Panc1 (cell line): ENCODE measurements around the gene CRLF1. TPM values are rescaled to one million over a fixed set of nuclear protein-coding genes. Genes with fewer than 3 reads are reported as not detected.

ENCODE experiments used
- ATAC-seq: fragments of 200-7000 bp; cut with Tn5 transposase; 2 replicates; pipeline ENCODE4 v1.9.1; 2020; ENCODE audit warnings: mild to moderate bottlenecking, moderate library complexity
- BruUV-seq: library from RNA; stranded (reverse); fragments of 400-500 nt; replicated peaks from 2 replicates; lab custom pipeline; 2021; lab: Mats Ljungman, UMichigan
- CTCF ChIA-PET: fragments of 300-600 bp; sonication (Branson Sonifier 250); formaldehyde crosslinking; loops from one replicate; lab custom pipeline; 2022; ENCODE audit warnings: antibody characterized with exemption; lab: Charles Lee
- POLR2A ChIA-PET: fragments of 300-600 bp; sonication (Branson Sonifier 250); formaldehyde crosslinking; loops from one replicate; lab custom pipeline; 2022; ENCODE audit warnings: antibody characterized with exemption; lab: Charles Lee
- DNase-seq: peaks from one replicate; pipeline ENCODE4 v3.0.0-alpha.2; 2010; ENCODE audit warnings: low read depth, low spot score
- H3K27ac ChIP-seq: 2 replicates; pipeline ENCODE4 v1.5.1; 2011; ENCODE audit warnings: mild to moderate bottlenecking, low read length, inconsistent platforms
- H3K27me3 ChIP-seq: fragments of 200-500 bp; sonication (Bioruptor generic); 2 replicates; pipeline ENCODE4 v1.6.0; 2014; ENCODE audit warnings: low read length, inconsistent platforms; ENCODE audit not compliant: control insufficient read depth, insufficient read depth
- H3K36me3 ChIP-seq: fragments of 200-500 bp; sonication (Bioruptor generic); 2 replicates; pipeline ENCODE4 v1.5.1; 2014; ENCODE audit warnings: inconsistent platforms, mild to moderate bottlenecking, low read length, moderate library complexity; ENCODE audit not compliant: control insufficient read depth, insufficient read depth
- H3K4me1 ChIP-seq: 2 replicates; pipeline ENCODE4 v1.5.1; 2011; ENCODE audit warnings: inconsistent platforms, mild to moderate bottlenecking, low read length, moderate library complexity; ENCODE audit not compliant: control insufficient read depth, insufficient read depth
- H3K4me3 ChIP-seq, 2 experiments: 2 replicates each; pipeline ENCODE4 v1.5.1; 2011 to 2012; ENCODE audit warnings: low read depth in 2 of 2, low read length in 2 of 2, mild to moderate bottlenecking in 2 of 2, inconsistent platforms in 1 of 2, moderate library complexity in 1 of 2
- H3K9me3 ChIP-seq: fragments of 200-500 bp; sonication (Bioruptor generic); 2 replicates; pipeline ENCODE4 v1.5.1; 2014; ENCODE audit warnings: low read depth, mild to moderate bottlenecking, inconsistent platforms, low read length, moderate library complexity; ENCODE audit not compliant: control insufficient read depth, insufficient read depth
- POLR2AphosphoS5 ChIP-seq: IDR thresholded peaks from 2 replicates; pipeline ENCODE4 v1.6.1; 2012; ENCODE audit warnings: mild to moderate bottlenecking, low read depth, low read length, moderate library complexity
- SIN3A ChIP-seq: IDR thresholded peaks from 2 replicates; pipeline ENCODE4 v1.6.1; 2012; ENCODE audit warnings: low read depth, mild to moderate bottlenecking, low read length, moderate library complexity, borderline replicate concordance; ENCODE audit not compliant: insufficient read depth
- TCF7L2 ChIP-seq: IDR thresholded peaks from 2 replicates; pipeline ENCODE4 v1.6.1; 2011; ENCODE audit warnings: mild to moderate bottlenecking, low read depth, low read length, inconsistent platforms
- in situ Hi-C: cut with HindIII; loops from 2 replicates; pipeline ENCODE4 v1.10.0; 2016; ENCODE audit warnings: low sequenced_read_pairs, low pct_unique_long_range_greater_than_20kb
- intact Hi-C: fragments of 100-400 bp; cut with micrococcal nuclease; formaldehyde crosslinking; loops from one replicate; pipeline ENCODE4 v1.10.0; 2022; ENCODE audit not compliant: unreplicated experiment
- total RNA-seq: library from RNA; stranded (reverse); gene quantifications from one replicate; pipeline ENCODE4 v1.2.1, GENCODE V29; 2021; ENCODE audit not compliant: unreplicated experiment
- TF ChIP-seq, protein P1 (sequence below), 2 experiments: IDR thresholded peaks; 2 replicates each; pipeline ENCODE4 v1.6.1; 2011 to 2012; ENCODE audit warnings: low read depth in 2 of 2, control low read depth in 1 of 2, low read length in 1 of 2, mild to moderate bottlenecking in 1 of 2, moderate library complexity in 1 of 2; ENCODE audit not compliant: insufficient read depth in 1 of 2
- TF ChIP-seq, protein P2 (sequence below): fragments of 450-650 bp; IDR thresholded peaks from 2 replicates; pipeline ENCODE4 v1.5.1; 2017; ENCODE audit warnings: mild to moderate bottlenecking

Gene CRLF1
- total RNA-seq, 1 experiment from 2014 or later, result 3.5 TPM

DNA sequence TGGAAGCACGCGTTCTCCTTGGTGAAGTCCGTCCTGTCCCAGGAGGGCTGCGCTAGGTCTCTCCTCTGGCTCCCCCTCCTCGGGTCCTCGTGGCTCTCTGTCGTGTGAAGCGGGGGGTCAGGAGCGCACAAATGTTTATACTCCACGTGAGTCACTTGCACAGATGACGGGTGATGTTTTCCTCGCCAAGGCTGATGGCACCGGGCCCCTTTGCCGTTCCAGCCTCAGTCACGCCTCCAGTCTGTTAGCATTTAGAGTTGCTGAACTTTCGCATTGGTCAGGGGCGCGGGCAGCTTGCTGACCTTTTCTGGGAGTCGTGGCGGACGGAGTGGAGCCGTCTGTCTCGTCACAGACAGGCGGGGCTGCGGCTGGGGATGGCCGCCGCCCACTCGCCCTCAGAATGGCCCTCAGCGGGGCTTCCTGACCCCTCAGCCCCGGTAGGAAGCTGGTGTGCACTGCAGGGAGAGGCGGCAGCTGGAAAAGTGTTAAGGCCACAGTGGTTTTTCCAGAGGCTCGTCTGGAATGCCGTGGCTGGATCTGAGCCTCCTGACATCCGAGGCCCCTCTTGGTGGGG lies 44.0 kb upstream of the CRLF1 start:
- no peak overlapping the region for H3K4me3 ChIP-seq
- intact Hi-C loops (no loop called here), in situ Hi-C loops (no loop called here)
- no TSS peak for BruUV-seq
- ChIA-PET CTCF (no interaction called here), POLR2A (no interaction called here)
- no peaks in the 10 kb centered on the region for H3K27me3 ChIP-seq
- H3K4me1 ChIP-seq, result no peaks in the 10 kb centered on the region
- ATAC-seq, result no peak
- no peak overlapping the region for H3K27ac ChIP-seq
- no peaks in the 10 kb centered on the region for H3K36me3 ChIP-seq
- TF ChIP-seq SIN3A (no peak), TCF7L2 (no peak), POLR2AphosphoS5 (no peak)
- TF ChIP-seq, protein P1, sequence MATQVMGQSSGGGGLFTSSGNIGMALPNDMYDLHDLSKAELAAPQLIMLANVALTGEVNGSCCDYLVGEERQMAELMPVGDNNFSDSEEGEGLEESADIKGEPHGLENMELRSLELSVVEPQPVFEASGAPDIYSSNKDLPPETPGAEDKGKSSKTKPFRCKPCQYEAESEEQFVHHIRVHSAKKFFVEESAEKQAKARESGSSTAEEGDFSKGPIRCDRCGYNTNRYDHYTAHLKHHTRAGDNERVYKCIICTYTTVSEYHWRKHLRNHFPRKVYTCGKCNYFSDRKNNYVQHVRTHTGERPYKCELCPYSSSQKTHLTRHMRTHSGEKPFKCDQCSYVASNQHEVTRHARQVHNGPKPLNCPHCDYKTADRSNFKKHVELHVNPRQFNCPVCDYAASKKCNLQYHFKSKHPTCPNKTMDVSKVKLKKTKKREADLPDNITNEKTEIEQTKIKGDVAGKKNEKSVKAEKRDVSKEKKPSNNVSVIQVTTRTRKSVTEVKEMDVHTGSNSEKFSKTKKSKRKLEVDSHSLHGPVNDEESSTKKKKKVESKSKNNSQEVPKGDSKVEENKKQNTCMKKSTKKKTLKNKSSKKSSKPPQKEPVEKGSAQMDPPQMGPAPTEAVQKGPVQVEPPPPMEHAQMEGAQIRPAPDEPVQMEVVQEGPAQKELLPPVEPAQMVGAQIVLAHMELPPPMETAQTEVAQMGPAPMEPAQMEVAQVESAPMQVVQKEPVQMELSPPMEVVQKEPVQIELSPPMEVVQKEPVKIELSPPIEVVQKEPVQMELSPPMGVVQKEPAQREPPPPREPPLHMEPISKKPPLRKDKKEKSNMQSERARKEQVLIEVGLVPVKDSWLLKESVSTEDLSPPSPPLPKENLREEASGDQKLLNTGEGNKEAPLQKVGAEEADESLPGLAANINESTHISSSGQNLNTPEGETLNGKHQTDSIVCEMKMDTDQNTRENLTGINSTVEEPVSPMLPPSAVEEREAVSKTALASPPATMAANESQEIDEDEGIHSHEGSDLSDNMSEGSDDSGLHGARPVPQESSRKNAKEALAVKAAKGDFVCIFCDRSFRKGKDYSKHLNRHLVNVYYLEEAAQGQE (IDR thresholded peaks at IDR 0.05; ENCODE audit: insufficient read depth in 1 of 2, low read depth in 2 of 2, low read length in 1 of 2), result no peak
- TF ChIP-seq, protein P2, sequence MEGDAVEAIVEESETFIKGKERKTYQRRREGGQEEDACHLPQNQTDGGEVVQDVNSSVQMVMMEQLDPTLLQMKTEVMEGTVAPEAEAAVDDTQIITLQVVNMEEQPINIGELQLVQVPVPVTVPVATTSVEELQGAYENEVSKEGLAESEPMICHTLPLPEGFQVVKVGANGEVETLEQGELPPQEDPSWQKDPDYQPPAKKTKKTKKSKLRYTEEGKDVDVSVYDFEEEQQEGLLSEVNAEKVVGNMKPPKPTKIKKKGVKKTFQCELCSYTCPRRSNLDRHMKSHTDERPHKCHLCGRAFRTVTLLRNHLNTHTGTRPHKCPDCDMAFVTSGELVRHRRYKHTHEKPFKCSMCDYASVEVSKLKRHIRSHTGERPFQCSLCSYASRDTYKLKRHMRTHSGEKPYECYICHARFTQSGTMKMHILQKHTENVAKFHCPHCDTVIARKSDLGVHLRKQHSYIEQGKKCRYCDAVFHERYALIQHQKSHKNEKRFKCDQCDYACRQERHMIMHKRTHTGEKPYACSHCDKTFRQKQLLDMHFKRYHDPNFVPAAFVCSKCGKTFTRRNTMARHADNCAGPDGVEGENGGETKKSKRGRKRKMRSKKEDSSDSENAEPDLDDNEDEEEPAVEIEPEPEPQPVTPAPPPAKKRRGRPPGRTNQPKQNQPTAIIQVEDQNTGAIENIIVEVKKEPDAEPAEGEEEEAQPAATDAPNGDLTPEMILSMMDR, result no peak
- H3K9me3 ChIP-seq, result no peaks in the 10 kb centered on the region
- no peak for DNase-seq

GRCh38 chr19:18650021-18650390 lies 43.4 kb upstream of the CRLF1 start:
- Histone ChIP-seq H3K4me1 (no peaks in the 10 kb centered on the region), H3K27ac (no peak overlapping the region), H3K9me3 (no peaks in the 10 kb centered on the region), H3K27me3 (no peaks in the 10 kb centered on the region), H3K4me3 (no peak overlapping the region), H3K36me3 (no peaks in the 10 kb centered on the region)
- in situ Hi-C loops (no loop called here), intact Hi-C loops (no loop called here)
- DNase-seq (no peak), ATAC-seq (no peak)
- POLR2A ChIA-PET, result no interaction called here
- TF ChIP-seq TCF7L2 (no peak), POLR2AphosphoS5 (no peak)
- TF ChIP-seq, protein P1 (IDR thresholded peaks at IDR 0.05; ENCODE audit: insufficient read depth in 1 of 2, low read depth in 2 of 2, low read length in 1 of 2), result no peak
- BruUV-seq, result no TSS peak
- CTCF ChIA-PET, result no interaction called here
